Fibroblast of peridontal ligament (primary cell): Measurements from ENCODE around the gene ATRNL1.
"Not testable (repeated sequence)": the region's sequence is repeated elsewhere in the genome, so short reads cannot be mapped to it uniquely, and the experiment has no call there.

ENCODE experiments used
- DNase-seq: peaks from one replicate; pipeline ENCODE4 v3.0.0-alpha.2; 2010; ENCODE audit errors: extremely low read depth

ATRNL1 gene

DNA sequence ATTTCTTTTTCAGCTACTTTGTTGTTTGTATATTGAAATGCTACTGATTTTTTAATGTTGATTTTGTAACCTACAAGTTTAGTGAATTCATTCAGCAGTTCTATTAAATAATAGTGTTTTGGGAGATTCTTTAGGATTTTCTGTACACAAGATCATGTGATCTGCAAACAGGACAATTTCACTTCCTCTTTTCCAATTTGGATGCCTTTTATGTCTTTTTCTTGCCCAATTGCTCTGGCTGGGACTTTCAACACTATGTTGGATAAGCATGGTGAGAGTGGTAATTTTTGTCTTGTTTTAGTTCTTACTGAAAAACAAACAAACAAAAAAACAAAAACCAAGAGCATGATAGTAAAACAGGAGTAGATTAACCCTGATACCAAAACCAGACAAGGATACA is 316.2 kb downstream of the ATRNL1 start:
- DNase-seq: no peak

DNA sequence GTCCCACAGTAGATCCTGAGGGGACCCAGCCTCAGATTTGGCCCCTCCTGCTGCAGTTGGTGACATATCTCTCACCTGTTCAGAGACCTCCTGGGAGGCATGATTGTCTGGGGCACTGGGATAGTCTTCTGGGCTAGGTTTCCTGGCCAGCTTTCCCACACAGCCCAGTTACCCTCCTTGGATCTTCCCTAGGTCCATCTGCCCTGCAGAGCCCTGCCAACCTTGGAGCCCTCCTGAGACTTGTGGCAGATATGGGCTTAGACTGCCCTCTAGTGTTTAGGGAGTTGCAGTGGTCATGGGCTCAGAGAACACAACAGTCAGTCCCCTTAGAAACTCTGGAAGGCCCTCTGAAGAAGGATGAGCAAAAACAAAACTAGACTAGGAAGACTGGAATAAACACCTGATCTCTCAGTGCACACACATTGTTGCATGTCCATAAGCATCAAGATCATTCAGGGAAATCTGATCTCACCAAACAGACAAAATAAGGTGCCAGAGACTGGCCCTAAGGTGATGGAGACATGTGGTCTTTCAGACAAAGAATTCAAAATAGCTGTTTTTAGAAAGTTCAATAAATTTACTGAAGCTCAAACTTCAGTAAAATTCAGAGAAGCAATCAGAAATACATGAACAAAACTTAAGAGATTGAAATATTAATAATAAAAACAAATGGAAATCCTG is 324.6 kb downstream of the ATRNL1 start:
- DNase-seq: no peak

DNA sequence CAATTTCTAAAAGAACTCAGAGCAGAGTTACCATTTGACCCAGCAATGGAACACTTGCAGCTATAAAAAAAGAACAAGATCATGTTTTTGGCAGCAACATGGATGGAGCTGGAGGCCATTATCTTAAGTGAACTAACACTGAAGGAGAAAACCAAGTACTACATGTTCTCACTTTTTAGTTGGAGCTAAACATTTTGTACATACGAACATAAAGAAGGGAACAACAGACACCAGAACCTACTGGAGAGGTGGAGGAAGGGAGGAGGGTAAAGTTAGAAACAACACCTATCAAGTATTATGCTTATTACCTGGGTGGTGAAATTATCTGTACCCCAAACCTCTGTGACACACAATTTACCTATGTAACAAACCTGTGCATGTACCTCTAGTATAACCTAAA is 329.5 kb downstream of the ATRNL1 start:
- no peak for DNase-seq

DNA sequence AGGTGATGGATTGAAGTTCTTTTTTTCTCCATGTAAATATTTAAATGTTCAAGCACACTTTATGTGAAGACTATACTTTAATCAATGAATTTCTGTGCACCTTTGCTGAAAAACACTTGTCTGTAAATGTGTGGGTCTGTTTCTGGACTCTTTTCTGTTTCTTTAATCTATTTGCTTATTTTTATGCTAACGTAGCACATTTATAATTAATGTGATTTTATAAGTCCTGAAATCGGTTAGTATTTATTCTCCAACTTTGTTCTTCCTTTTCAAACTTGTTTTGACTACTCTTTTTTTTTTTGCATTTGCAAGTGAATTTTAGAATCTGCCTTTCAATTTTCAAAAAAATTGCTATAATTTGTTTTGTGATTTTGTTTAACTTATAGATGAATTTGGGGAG is 334.4 kb downstream of the ATRNL1 start:
- DNase-seq: no peak

GRCh38 chr10:115432188-115432819 is 339.1 kb downstream of the ATRNL1 start:
- DNase-seq: no peak

GRCh38 chr10:115436999-115437398 is 343.8 kb downstream of the ATRNL1 start:
- DNase-seq: no peak

DNA sequence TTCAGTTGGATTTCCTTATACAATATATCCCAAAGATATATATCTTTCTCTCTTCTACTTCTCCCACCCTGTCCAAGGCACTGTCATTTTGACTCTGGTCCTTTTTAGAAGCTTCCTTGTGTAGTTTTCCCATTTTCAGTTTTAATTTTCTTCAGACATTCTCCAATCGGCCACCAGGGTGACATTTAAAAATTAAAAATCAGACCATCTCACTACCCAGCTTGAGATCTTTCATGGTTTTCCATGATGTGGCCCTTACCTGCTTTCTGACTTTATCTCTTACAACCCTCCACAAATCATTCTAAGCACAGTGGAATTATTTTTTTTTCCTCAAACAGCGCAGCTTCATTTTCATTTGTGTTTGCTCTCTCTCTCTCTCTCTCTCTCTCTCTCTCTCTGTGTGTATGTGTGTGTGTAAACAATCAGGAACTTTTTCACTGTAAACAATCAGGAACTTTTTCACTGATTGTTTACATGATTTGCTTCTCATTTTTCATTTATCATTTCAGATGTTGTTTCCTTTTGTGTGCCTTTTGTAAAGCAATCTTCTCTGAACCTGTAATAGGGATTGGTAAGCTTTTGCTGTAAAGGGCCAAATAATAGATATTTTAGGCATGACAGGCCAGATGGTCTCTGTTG is 348.9 kb downstream of the ATRNL1 start:
- no peak for DNase-seq

DNA sequence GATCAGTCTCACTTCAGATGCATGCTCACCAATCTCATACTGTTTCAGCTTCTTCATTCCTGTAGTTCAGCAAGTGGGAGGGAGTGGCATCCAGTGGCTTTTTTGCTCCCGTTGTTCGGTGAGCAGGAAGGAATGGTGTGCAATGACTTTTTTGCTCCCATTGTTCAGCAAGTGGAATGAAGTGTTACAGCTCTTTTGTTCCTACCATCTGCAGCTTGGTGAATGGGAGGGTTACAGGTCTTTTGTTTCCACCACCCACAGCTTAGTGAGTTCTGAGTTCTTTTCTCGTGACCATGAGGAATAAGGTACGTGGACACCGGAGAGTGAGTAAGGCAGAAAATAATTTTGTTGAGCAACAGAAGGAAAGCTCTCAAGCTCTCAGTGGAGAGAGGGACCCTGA is 363.6 kb downstream of the ATRNL1 start:
- DNase-seq: no peak

GRCh38 chr10:115483294-115483693 is 390.1 kb downstream of the ATRNL1 start:
- no peak for DNase-seq

GRCh38 chr10:115491526-115492140 is 398.5 kb downstream of the ATRNL1 start:
- no peak for DNase-seq

DNA sequence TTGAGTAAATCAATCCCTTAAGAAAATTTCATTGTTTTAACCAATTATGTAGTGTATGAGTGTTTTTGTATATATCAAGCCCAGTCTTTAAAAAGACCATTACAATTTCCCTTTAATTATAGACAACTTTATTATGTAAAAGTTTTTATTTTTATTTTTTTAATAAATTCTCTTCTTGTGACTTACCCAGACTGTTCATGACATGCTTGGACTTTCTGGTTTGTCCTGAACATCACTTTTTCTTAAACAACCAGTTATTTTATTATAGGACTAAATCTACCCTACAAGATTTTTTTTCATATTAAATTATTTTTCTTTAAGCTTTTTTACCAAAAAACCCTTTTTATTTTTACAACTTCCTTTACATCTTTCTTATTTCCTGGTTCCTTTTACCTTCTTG is 410.4 kb downstream of the ATRNL1 start:
- DNase-seq: no peak

DNA sequence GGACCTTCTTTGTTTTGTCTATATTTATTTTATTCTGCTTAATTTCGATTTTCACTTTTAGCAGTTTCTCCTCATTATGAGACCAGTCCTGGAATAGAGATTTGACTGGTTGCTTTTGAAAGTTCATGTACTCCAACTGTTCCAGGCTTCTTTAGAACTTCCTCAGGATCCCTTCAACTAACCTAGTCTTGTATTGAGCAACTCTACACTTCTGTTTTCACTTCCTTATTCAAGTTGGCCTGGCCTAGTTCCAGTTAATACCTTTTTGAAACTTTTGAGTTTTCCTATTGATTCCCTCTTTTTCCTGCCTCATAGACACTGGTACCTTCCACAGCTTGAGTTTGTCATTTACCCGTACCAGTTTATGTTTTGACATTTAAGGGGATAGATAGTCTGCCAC is 421.7 kb downstream of the ATRNL1 start:
- peak; percentile 0 for DNase-seq

DNA sequence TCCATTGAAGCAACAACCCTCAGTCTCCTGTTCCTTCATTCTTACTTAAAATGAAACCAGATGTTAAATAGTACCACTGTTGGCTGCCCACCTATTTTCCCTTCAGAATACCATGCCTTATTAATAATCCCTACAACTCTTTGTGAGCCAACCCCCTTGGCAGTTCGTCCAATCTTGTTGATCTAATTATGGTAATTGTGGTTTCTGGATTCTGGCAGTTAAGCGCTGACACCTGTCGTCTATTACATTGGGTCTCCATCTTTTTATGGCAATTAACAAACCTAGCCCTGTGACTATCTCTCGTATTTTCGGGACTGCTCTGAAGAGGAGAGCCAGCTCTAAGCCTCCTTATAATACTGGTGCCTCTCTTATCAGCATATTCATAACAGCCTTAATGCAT is 432.0 kb downstream of the ATRNL1 start:
- no peak for DNase-seq

- not testable (repeated sequence) for DNase-seq
Measured at GRCh38 chr10:115527682-115528081, 434.5 kb downstream of the ATRNL1 start.

- not testable (repeated sequence) for DNase-seq
Measured at GRCh38 chr10:115536401-115536800, 443.2 kb downstream of the ATRNL1 start.

- DNase-seq: no peak
Measured at GRCh38 chr10:115539142-115539762, 446.1 kb downstream of the ATRNL1 start.

GRCh38 chr10:115555887-115556402 is 462.8 kb downstream of the ATRNL1 start:
- DNase-seq: no peak

- DNase-seq: no peak
Measured at GRCh38 chr10:115558252-115558651, 465.1 kb downstream of the ATRNL1 start.

DNA sequence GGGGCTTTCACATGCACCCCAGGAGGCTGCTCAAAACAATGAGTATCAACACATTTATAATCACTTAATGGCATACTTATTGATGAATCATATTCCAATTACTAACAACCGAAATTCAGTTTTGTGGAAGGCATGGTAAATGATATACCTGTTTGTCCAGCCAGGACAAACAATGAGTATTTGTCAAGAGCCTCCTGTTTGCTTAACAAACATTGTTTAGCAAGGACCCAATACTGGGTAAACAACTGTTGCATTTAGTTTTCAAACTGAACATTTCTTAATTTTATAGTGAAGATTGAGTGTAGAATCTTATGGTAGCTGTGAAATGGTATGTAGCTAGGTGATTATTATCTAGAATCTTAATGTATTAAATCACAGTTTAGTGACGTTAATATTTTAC is 473.7 kb downstream of the ATRNL1 start:
- DNase-seq: no peak

DNA sequence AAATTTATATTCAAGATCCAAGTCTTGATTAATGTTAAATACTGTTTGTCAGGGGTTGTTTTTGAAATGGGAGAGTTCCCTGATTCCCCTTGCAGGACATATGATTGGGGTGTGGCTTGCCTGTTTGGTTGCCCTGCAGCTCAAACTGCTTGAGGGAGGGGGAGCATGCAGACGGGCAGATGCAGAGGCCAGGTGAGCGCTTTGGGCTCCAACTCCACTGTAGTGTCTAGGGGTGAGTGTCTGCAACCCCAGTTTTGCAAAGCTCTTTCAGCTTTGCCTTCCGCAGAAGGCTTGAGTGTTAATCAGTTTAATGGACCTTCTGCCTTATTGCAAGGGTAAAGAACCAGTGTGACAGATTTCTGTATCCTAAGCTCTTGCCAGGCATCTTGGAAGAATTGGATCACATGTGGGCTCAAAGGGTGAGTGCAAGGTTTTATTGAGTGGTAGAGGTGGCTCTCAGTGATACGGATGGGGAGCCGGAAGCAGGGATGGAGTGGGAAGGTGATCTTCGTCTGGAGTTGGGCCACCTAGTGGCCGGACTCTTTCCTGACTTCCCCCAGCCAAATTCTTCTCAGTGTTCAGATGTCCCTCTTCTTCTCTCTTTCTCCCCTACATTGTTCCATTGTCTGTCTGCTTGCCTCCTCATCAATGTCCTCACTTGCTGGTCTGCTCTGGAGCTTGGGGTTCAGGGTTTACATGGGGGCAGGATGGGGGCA is 479.7 kb downstream of the ATRNL1 start:
- no peak for DNase-seq

- DNase-seq: no peak
Measured at GRCh38 chr10:115580239-115580638, 487.1 kb downstream of the ATRNL1 start.
